H1 (cell line): ENCODE data around the gene F3. TPM values are rescaled to one million over a fixed set of nuclear protein-coding genes. Genes with fewer than 3 reads are reported as not detected.

Experiments
- CBX8 ChIP-seq: fragments of 300-800, 300-1000 bp; sonication (generic); IDR thresholded peaks from 2 replicates; pipeline ENCODE4 v1.7.1; 2016; ENCODE audit warnings: low read depth, low read length, borderline replicate concordance
- GABPA ChIP-seq: IDR thresholded peaks from 2 replicates; pipeline ENCODE4 v1.6.1; 2011; ENCODE audit warnings: mild to moderate bottlenecking, low read length, moderate library complexity, borderline replicate concordance; ENCODE audit not compliant: insufficient read depth
- KDM4A ChIP-seq: IDR thresholded peaks from one replicate; pipeline ENCODE4 v1.7.1; 2012; ENCODE audit warnings: low read depth, mild to moderate bottlenecking, moderate library complexity, low read length, inconsistent platforms; ENCODE audit not compliant: severe bottlenecking
- RBBP5 ChIP-seq: IDR thresholded peaks from 2 replicates; pipeline ENCODE4 v1.7.1; 2012; ENCODE audit warnings: low read depth, mild to moderate bottlenecking, inconsistent platforms, low read length, moderate library complexity, borderline replicate concordance
- SIRT6 ChIP-seq: IDR thresholded peaks from one replicate; pipeline ENCODE4 v1.7.1; 2012; ENCODE audit warnings: low read length, inconsistent platforms
- polyA plus RNA-seq, 7 experiments: library from polyadenylated mRNA; depleted of rRNA in 3 of 7; stranded (reverse) in 5 of 7; unstranded in 2 of 7; fragments of >200 nt in 5 of 7; fragments of 200-250 nt in 2 of 7; gene quantifications; 1 replicate in 5 of 7; 2 replicates in 1 of 7; 4 replicates in 1 of 7; pipeline versions ENCODE4 v1.2.1 to v1.2.3, GENCODE V29; 2011 to 2013; ENCODE audit warnings: missing spikeins in 2 of 7, mixed read lengths in 2 of 7
- total RNA-seq: library from RNA; stranded (reverse); fragmentation: NEBNext Ultra II Directional; extraction: Animal tissue kit (Norgen Biotek cat#: 25700); gene quantifications from 2 replicates; pipeline ENCODE4 v1.2.1, GENCODE V29; 2021

Gene F3
- total and polyA plus RNA-seq, 2 of the 8 experiments (the other 6 are each of a cell fraction or from before 2014, with no cell fraction given) = 2.6 to 8.6 TPM

GRCh38 chr1:94486990-94487389 is 54.6 kb downstream of the F3 start (continued):
- TF ChIP-seq CBX8 (no peak), KDM4A (no peak), SIRT6 (no peak), GABPA (no peak), RBBP5 (no peak)
